Gastrocnemius medialis (tissue), 4 donors: ENCODE results near the gene MFSD6. TPM values are rescaled to one million over a fixed set of nuclear protein-coding genes. Genes with fewer than 3 reads are reported as not detected.

Experiments used
- ATAC-seq, 2 donors: fragments of 150-250 bp; one replicate each; pipeline ENCODE4 v1.9.1; 2016
- DNase-seq, 2 donors: peaks; one replicate each; pipeline ENCODE4 v3.0.0-alpha.2; 2019
- H3K27ac ChIP-seq, 4 donors: fragments of 200-600 bp; sonication (generic); 1 replicate in 1 of 4; 2 replicates in 3 of 4; pipeline ENCODE4 v1.5.1; 2016 to 2018; ENCODE audit warnings: mild to moderate bottlenecking in 2 of 4, moderate library complexity in 1 of 4
- H3K27me3 ChIP-seq, 3 donors: fragments of 200-600 bp; sonication (generic) in 2 of 3; 1 replicate in 1 of 3; 2 replicates in 2 of 3; pipeline versions ENCODE4 v1.5.1 to v1.6.0; 2016 to 2019; ENCODE audit warnings: mild to moderate bottlenecking in 1 of 3, moderate library complexity in 1 of 3
- H3K36me3 ChIP-seq, 2 donors: fragments of 200-600 bp; sonication (generic) in 1 of 2; one replicate each; pipeline ENCODE4 v1.5.1; 2017 to 2018
- H3K4me1 ChIP-seq, 2 donors: fragments of 200-600 bp; sonication (generic) in 1 of 2; one replicate each; pipeline ENCODE4 v1.5.1; 2016 to 2017; ENCODE audit warnings: mild to moderate bottlenecking in 2 of 2
- H3K4me3 ChIP-seq, 4 donors: fragments of 200-600 bp; sonication (generic) in 3 of 4; 1 replicate in 1 of 4; 2 replicates in 3 of 4; pipeline ENCODE4 v1.5.1; 2016 to 2019; ENCODE audit warnings: mild to moderate bottlenecking in 2 of 4
- H3K9me3 ChIP-seq, 3 donors: fragments of 200-600 bp; sonication (generic) in 2 of 3; 1 replicate in 1 of 3; 2 replicates in 2 of 3; pipeline ENCODE4 v1.5.1; 2016 to 2019
- POLR2A ChIP-seq, 2 donors: fragments of 450-650 bp; IDR thresholded peaks; one replicate each; pipeline ENCODE4 v1.6.1; 2017; ENCODE audit warnings: antibody characterized with exemption in 2 of 2, mild to moderate bottlenecking in 2 of 2, moderate library complexity in 2 of 2
- in situ Hi-C, 4 donors: fragments of 200-750 bp; cut with MboI; loops; one replicate each; pipeline versions ENCODE4 v1.15.0 to v1.8.0; 2017; ENCODE audit warnings: low sequenced_read_pairs in 4 of 4
- intact Hi-C: fragments of 100-400 bp; cut with DNase I; formaldehyde crosslinking; loops from one replicate; pipeline ENCODE4 v1.15.1; 2023; ENCODE audit warnings: low total_unique reads
- total RNA-seq, 4 donors: library from RNA; depleted of rRNA; stranded (reverse); fragments of >200 nt; gene quantifications; one replicate each; pipeline versions ENCODE4 v1.1.0 to v1.2.3, GENCODE V29; 2016
- TF ChIP-seq, protein P1 (sequence below), 5 experiments: fragments of 450-650 bp in 3 of 5; fragments of 200-600 bp in 2 of 5; sonication (generic) in 2 of 5; IDR thresholded peaks in 4 of 5; conservative IDR thresholded peaks in 1 of 5; 1 replicate in 4 of 5; 2 replicates in 1 of 5; pipeline ENCODE4 v1.5.1; 2016 to 2019; ENCODE audit warnings: antibody characterized with exemption in 5 of 5, mild to moderate bottlenecking in 3 of 5, moderate library complexity in 3 of 5

The MFSD6 gene
- total RNA-seq, 4 donors from 2014 or later: 9.3 to 20.3 (median 12.5) TPM

- in situ Hi-C loops: no loop called here
These were observed 47.4 kb downstream of the MFSD6 start for GRCh38 chr2:190455358-190456095.

GRCh38 chr2:190456833-190457232 lies 48.7 kb downstream of the MFSD6 start:
- no peaks in the 10 kb centered on the region for H3K27me3 ChIP-seq
- no peaks in the 10 kb centered on the region for H3K36me3 ChIP-seq
- no peak for TF ChIP-seq POLR2A (IDR thresholded peaks at IDR 0.05)
- TF ChIP-seq, protein P1, sequence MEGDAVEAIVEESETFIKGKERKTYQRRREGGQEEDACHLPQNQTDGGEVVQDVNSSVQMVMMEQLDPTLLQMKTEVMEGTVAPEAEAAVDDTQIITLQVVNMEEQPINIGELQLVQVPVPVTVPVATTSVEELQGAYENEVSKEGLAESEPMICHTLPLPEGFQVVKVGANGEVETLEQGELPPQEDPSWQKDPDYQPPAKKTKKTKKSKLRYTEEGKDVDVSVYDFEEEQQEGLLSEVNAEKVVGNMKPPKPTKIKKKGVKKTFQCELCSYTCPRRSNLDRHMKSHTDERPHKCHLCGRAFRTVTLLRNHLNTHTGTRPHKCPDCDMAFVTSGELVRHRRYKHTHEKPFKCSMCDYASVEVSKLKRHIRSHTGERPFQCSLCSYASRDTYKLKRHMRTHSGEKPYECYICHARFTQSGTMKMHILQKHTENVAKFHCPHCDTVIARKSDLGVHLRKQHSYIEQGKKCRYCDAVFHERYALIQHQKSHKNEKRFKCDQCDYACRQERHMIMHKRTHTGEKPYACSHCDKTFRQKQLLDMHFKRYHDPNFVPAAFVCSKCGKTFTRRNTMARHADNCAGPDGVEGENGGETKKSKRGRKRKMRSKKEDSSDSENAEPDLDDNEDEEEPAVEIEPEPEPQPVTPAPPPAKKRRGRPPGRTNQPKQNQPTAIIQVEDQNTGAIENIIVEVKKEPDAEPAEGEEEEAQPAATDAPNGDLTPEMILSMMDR (IDR thresholded peaks at IDR 0.05 in 4 of 5, conservative IDR thresholded peaks at IDR 0.05 in 1 of 5): no peak
- no peak overlapping the region for H3K4me3 ChIP-seq
- intact Hi-C loops (no loop called here), in situ Hi-C loops (no loop called here)
- H3K9me3 ChIP-seq: no peaks in the 10 kb centered on the region
- ATAC-seq: no peak
- no peak for DNase-seq
- no peaks in the 10 kb centered on the region for H3K4me1 ChIP-seq
- H3K27ac ChIP-seq: no peak overlapping the region

More at GRCh38 chr2:190455358-190456095, 47.4 kb downstream of the MFSD6 start:
- TF ChIP-seq, protein P1 (IDR thresholded peaks at IDR 0.05 in 4 of 5, conservative IDR thresholded peaks at IDR 0.05 in 1 of 5): no peak
- TF ChIP-seq POLR2A (IDR thresholded peaks at IDR 0.05): no peak
- Histone ChIP-seq H3K27me3 (no peaks in the 10 kb centered on the region), H3K9me3 (no peaks in the 10 kb centered on the region), H3K36me3 (no peaks in the 10 kb centered on the region), H3K4me1 (no peaks in the 10 kb centered on the region), H3K4me3 (no peak overlapping the region), H3K27ac (no peak overlapping the region)
- intact Hi-C loops: no loop called here
- ATAC-seq (no peak), DNase-seq (no peak)

DNA sequence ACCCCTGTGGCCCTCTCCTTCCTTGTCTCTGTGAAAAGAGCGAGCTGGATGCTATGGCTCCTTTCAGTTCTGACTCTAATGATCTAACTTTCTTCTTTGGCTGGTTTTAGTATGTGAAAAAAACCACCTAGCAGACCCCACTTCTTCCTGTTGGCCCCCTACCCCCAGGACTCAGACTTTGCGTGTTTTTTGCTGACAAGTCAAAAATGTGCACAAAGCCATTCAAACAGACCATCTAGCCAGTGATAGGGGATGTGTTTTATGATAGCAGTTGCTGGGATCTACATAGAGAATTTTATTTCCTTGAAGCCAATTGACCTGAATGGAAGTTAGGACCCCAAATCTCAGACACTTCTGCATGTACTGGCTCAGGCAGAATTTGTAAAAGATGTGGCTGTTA lies 49.1 kb downstream of the MFSD6 start:
- Histone ChIP-seq H3K4me3 (no peak overlapping the region), H3K4me1 (no peaks in the 10 kb centered on the region), H3K36me3 (no peaks in the 10 kb centered on the region), H3K9me3 (no peaks in the 10 kb centered on the region), H3K27me3 (no peaks in the 10 kb centered on the region), H3K27ac (no peak overlapping the region)
- in situ Hi-C loops: no loop called here
- no peak for TF ChIP-seq POLR2A (IDR thresholded peaks at IDR 0.05)
- TF ChIP-seq, protein P1 (IDR thresholded peaks at IDR 0.05 in 4 of 5, conservative IDR thresholded peaks at IDR 0.05 in 1 of 5): no peak
- intact Hi-C loops: no loop called here
- ATAC-seq (no peak), DNase-seq (no peak)

DNA sequence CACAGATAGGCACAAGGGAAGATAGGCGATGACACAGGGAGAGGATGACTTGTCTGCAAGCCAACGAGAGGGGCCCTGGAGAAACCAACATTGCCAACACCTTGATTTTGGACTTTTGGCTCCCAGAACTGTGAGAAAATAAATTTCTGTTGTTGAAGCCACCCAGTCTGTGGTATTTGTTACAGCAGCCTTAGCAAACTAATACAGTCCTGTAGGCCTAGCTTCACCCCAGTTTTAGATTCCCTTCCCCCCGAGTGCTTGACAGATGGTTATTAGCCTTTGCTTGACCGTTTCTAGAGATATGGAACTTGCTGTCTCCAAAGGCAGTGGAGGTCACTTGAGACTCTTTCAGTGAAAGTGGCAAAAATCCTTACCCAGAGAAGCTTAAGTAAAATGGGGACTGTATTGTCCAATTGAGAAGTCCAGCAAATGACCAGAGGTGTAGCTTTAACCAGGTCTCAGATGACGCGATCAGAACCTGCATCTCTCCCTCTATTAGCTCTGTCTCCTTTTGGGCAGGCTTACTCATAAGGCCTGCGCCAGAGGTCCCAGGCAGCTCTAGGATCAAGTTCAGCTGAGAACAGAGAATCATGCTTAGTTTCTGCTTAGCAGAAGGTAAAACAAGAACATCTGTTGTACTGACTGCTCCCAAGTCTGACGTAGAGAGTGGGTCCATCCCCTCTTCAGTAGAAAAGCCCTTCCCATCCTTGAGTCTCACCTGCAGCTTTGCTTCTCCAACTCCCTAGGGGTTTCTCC lies 50.4 kb downstream of the MFSD6 start:
- Histone ChIP-seq H3K27me3 (no peaks in the 10 kb centered on the region), H3K4me3 (no peak overlapping the region), H3K9me3 (no peaks in the 10 kb centered on the region), H3K27ac (no peak overlapping the region), H3K36me3 (no peaks in the 10 kb centered on the region), H3K4me1 (no peaks in the 10 kb centered on the region)
- ATAC-seq (no peak), DNase-seq (no peak)
- in situ Hi-C loops: no loop called here
- intact Hi-C loops: no loop called here
- TF ChIP-seq, protein P1 (IDR thresholded peaks at IDR 0.05 in 4 of 5, conservative IDR thresholded peaks at IDR 0.05 in 1 of 5): no peak
- TF ChIP-seq POLR2A (IDR thresholded peaks at IDR 0.05): no peak
